Thymus (tissue), 11 donors: ENCODE measurements around the gene SERPINH1. TPM values are rescaled to one million over a fixed set of nuclear protein-coding genes. Genes with fewer than 3 reads are reported as not detected.

Experiments used
- DNase-seq, 9 donors: peaks; one replicate each; pipeline ENCODE4 v3.0.0-alpha.2; 2013; ENCODE audit warnings: low spot score in 9 of 9, low read depth in 6 of 9, missing footprints in 1 of 9
- H3K27ac ChIP-seq, 2 donors: one replicate each; pipeline ENCODE4 v1.5.1; 2013; ENCODE audit warnings: control low read depth in 1 of 2, low read depth in 1 of 2, low read length in 1 of 2, mild to moderate bottlenecking in 1 of 2, moderate library complexity in 1 of 2
- H3K27me3 ChIP-seq, 2 donors: one replicate each; pipeline ENCODE4 v1.5.1; 2013; ENCODE audit warnings: low read length in 1 of 2; ENCODE audit not compliant: control insufficient read depth in 2 of 2, insufficient read depth in 1 of 2
- H3K36me3 ChIP-seq, 2 donors: one replicate each; pipeline ENCODE4 v1.5.1; 2013; ENCODE audit warnings: low read length in 1 of 2, mild to moderate bottlenecking in 1 of 2, moderate library complexity in 1 of 2; ENCODE audit not compliant: control insufficient read depth in 2 of 2, insufficient read depth in 2 of 2
- H3K4me1 ChIP-seq, 2 donors: one replicate each; pipeline ENCODE4 v1.5.1; 2013; ENCODE audit warnings: low read length in 2 of 2; ENCODE audit not compliant: control insufficient read depth in 2 of 2, insufficient read depth in 2 of 2
- H3K4me3 ChIP-seq, 2 donors: one replicate each; pipeline ENCODE4 v1.5.1; 2013; ENCODE audit warnings: low read length in 2 of 2, control low read depth in 1 of 2, mild to moderate bottlenecking in 1 of 2
- H3K9me3 ChIP-seq, 2 donors: one replicate each; pipeline ENCODE4 v1.5.1; 2013; ENCODE audit warnings: low read length in 1 of 2, mild to moderate bottlenecking in 1 of 2; ENCODE audit not compliant: control insufficient read depth in 2 of 2, insufficient read depth in 1 of 2
- WGBS: extraction: QIAGEN DNeasy Blood & Tissue Kit; methylation state at CpG from one replicate; pipeline ENCODE4 v1.1.7; 2013; 5-methylcytosine and 5-hydroxymethylcytosine counted together
- polyA plus RNA-seq: library from polyadenylated mRNA; stranded (reverse); fragments of 200-250 nt; gene quantifications from one replicate; pipeline ENCODE4 v1.2.3, GENCODE V29; 2013
- total RNA-seq: library from RNA; stranded (reverse); fragments of 120-200 nt; gene quantifications from one replicate; pipeline ENCODE4 v1.2.4, GENCODE V29; 2013
- donor health status: healthy.

The SERPINH1 gene
- total and polyA plus RNA-seq, 2 donors = 41.0 to 44.4 TPM

DNA sequence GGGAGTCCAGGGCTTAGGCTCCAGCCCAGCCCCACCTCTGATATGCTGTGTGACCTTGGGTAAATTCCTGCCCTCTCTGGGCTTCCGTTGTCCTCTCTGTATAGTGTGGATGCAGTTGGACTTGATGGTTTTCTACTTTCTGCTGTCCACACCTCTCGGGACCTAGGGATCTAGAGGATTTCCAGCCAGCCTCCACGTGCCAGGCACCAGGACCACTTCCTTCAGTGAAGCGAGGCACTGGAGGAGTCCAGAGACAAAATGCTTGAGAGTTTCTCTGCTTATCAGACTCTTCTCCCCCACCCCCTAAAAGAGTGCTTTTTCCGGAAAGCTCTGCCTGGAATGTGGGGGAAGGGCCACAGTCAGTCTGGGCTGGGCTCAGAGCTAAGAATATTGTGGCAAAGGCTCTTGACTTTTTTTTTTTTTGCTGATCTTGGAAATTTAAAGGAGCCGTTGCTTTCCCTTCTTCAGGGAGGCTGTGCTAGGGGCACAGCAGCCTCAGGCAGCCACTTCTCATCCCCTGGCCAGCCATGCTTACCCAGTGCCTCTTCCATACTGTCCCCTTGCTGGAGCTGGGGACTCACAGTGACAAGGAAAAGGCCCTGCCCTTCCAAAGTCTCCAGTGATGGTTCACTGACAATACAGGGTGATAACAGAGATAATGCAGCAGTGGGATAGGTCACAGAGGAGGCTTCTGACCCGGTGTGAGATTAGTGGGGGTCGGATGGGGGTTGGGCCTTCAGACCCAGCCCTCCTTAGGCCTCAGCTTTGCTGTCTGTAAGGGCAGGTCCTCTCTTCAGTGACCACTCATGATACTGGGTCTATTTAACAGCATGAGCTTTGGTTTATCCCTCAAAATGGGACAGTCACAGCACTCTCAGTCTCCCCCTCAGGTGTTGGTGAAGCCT, 2.9 kb upstream of the SERPINH1 start:
- peaks cover 0 to 4% of the 10 kb centered on the region in 2 donors for H3K9me3 ChIP-seq
- peaks cover 5 to 57% of the 10 kb centered on the region in 2 donors for H3K4me1 ChIP-seq
- no peaks in the 10 kb centered on the region for H3K36me3 ChIP-seq
- no peak for DNase-seq
- no peak overlapping the region for H3K4me3 ChIP-seq
- peaks cover 0 to 4% of the 10 kb centered on the region in 2 donors for H3K27me3 ChIP-seq
- H3K27ac ChIP-seq = peak overlapping the region; percentile 58 to 73
- 86% methylated on average over 8 of the region's 8 CpGs for WGBS

DNA sequence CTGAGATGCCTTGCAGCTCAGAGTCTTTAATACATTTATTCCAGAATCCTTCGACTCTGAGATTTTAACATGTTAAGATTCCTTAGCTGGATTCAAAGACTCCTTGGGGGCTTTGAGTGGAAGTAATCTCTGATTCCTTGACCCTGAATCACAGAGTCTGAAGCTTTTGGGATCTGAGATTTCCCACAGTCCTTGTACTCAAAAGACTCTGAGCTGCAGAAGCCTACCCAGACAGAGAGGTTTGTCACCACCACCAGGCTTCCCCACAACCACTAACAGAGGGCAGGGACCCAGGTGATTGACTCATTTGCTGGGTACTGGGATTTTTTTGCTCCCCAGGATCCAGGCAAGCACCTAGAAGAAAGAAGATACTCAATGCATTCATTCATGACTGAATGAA, 1.4 kb upstream of the SERPINH1 start:
- Histone ChIP-seq H3K9me3 (no peaks in the 10 kb centered on the region), H3K27me3 (peaks cover 0 to 4% of the 10 kb centered on the region in 2 donors), H3K36me3 (no peaks in the 10 kb centered on the region), H3K4me3 (no peak overlapping the region), H3K4me1 (peaks cover 5 to 59% of the 10 kb centered on the region in 2 donors), H3K27ac (no peak overlapping the region)
- WGBS = 91% methylated on average over 1 of the region's 1 CpG
- DNase-seq = no peak

DNA sequence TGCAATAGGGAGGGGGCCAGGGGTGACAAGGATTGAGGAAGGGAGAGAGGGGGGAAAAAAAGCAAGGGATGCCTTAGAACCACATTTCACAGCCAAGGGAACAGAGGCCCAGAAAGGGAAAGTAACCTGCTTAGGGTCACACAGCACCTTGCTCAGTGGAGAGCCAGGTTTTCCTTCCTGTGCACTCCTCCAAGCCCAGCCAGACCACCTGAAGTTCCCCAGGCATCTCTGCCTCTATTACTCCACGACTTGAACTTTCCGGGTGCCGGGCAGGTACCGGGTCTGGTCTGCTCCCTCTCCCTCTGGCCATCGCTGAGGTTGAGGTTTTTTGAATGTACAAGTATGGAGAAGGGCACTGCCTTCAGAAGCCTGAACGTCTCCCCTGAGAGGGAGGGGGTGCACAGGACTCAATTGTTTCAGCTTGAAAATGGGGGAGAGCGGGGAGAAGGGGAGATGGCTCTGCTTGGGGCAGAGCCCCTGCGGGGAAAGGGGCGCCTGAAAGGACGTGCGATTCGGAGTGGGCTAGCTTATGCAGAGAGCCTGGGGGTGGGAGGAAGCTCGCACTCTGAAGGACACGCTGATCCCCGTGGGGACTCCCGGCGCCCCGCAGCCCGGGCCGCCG, 516 bp upstream of the SERPINH1 start:
- 17% methylated on average over 21 of the region's 21 CpGs for WGBS
- no peaks in the 10 kb centered on the region for H3K9me3 ChIP-seq
- DNase-seq = no peak
- H3K27ac ChIP-seq = peak overlapping the region in 1 of 2 donors; percentile 23
- H3K4me1 ChIP-seq = peaks cover 5 to 67% of the 10 kb centered on the region in 2 donors
- peaks cover 0 to under 1% of the 10 kb centered on the region in 2 donors for H3K36me3 ChIP-seq
- peak overlapping the region; percentile 85 to 93 for H3K4me3 ChIP-seq
- H3K27me3 ChIP-seq = peaks cover 0 to 4% of the 10 kb centered on the region in 2 donors

DNA sequence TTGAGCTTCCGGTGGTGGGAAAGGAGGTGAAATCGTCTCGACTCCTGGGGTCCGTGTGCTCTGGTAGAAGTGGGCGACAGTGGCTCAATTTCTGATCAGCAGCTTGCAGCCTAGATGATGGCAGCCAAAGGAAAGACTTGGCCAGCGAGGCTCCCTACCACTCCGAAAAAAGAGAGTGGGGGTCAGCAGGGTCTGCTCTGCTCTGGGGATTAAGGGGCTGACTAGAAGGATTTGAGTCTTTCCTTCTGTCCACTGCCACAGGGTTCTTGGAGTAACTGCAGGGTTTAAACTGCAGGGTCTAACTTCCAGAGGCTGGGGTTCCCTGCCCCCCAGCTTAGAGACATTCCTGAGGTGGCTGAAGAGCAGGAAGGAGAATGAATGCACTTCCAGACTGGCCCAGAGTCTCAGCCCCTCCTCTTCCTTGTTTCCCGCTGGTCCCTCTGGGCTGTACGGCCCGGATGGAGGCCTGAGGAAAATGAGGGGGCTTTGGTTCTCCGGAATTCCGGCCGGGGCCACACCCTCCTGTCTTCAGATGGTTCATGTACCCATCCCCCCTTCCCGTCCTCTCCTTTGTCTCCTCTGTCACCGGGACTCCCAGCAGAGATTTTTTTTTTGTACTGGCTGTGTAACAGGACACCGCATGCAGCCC, 907 bp downstream of the SERPINH1 start:
- peaks cover 5 to 56% of the 10 kb centered on the region in 2 donors for H3K4me1 ChIP-seq
- H3K4me3 ChIP-seq = peak overlapping the region; percentile 85 to 93
- DNase-seq = peak in 1 of 9 donors; percentile 15
- peaks cover 0 to 4% of the 10 kb centered on the region in 2 donors for H3K27me3 ChIP-seq
- peak overlapping the region; percentile 57 to 90 for H3K27ac ChIP-seq
- H3K9me3 ChIP-seq = no peaks in the 10 kb centered on the region
- peaks cover 0 to 11% of the 10 kb centered on the region in 2 donors for H3K36me3 ChIP-seq
- WGBS = 30% methylated on average over 16 of the region's 16 CpGs

DNA sequence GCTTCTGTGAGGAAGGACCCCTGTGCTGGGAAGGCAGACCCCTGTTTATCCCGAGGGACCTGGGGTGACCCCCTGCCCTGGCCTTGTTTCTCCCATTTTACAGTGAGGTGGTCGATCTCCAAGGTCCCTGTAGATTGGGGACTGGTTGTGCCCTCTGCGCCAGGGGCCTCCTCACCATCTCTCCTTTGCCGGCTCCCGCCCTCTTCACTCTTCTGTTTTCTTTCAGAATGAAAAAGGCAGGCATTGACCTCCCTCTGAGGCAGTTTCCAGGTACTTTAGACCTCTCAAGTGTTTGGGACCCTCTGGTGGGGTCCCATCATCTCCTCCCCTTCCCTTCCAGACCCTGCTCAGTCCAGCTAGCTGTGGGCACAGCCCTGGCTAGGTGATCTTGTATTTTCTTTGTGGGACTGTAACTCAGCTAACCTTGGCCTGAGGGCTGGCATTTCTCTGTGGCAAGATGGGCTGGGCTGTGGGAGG, 1.5 kb downstream of the SERPINH1 start:
- 75% methylated on average over 5 of the region's 5 CpGs for WGBS
- H3K36me3 ChIP-seq = peaks cover 0 to 16% of the 10 kb centered on the region in 2 donors
- DNase-seq = no peak
- H3K27ac ChIP-seq = peak overlapping the region; percentile 50 to 90
- peaks cover 5 to 55% of the 10 kb centered on the region in 2 donors for H3K4me1 ChIP-seq
- H3K4me3 ChIP-seq = peak overlapping the region in 1 of 2 donors; percentile 93
- peaks cover 0 to 4% of the 10 kb centered on the region in 2 donors for H3K27me3 ChIP-seq
- no peaks in the 10 kb centered on the region for H3K9me3 ChIP-seq

DNA sequence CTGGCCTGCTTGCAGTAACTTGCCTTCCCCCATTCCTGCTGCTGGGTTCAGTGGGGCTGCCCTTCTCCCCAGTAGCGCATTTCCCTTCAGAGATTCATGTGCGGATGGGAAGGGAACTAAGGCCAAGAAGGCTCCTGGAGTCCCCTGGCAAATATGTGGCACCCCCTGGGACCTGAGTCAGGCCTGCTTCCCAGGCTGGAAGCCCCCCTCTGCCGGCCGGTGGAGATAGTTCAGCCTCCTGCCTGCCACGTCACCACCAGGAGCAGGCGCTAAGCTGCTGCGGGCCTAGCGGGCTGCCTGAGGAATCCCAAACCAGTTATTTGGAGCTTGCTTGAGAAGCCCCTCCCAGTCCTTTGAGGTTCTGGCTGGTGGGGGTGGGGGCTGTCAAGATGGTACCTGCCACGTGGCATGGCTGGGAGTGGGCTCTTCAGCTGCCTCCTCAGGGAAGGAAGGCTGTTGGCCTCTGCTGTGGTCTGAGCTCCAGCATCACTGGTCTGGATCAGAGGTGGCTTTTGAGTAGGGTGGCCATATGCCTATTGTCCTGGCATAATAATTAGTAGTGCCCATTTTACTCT, 2.0 kb downstream of the SERPINH1 start:
- H3K36me3 ChIP-seq = peaks cover 4 to 20% of the 10 kb centered on the region in 2 donors
- no peaks in the 10 kb centered on the region for H3K9me3 ChIP-seq
- peak overlapping the region in 1 of 2 donors; percentile 93 for H3K4me3 ChIP-seq
- H3K27me3 ChIP-seq = peaks cover 0 to 4% of the 10 kb centered on the region in 2 donors
- peaks cover 5 to 50% of the 10 kb centered on the region in 2 donors for H3K4me1 ChIP-seq
- peak overlapping the region; percentile 50 to 90 for H3K27ac ChIP-seq
- WGBS = 87% methylated on average over 9 of the region's 9 CpGs
- DNase-seq = no peak

DNA sequence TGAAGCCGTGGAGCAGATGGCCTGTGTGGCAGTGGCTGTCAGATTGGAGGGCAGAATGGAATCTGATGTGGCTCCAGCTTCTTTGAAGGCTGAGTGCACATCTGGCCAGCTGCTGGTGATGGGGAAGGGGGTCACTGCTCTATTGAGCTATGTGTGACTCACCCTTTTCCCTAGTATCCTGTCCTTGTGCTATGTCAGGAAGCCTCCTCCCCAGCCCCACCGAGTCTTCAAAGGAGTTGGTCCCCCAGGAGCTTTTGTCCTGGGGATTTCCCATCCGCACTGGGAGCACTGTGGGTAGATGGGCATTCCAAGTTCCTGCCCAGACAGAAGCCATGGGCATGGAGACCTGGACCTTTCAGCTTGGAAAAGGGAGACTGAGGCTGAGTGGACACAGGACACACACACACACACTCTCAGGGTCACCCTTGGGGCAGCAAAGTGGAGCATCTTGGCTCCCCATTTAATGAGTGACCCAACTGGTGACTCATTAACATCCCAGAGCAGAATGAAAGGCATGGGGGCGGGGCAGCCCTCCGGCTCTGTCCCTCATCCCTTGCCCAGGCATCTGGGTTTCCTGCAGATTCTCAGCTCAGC, 3.3 kb downstream of the SERPINH1 start:
- no peak overlapping the region for H3K4me3 ChIP-seq
- peaks cover 5 to 41% of the 10 kb centered on the region in 2 donors for H3K4me1 ChIP-seq
- WGBS = 97% methylated on average over 5 of the region's 5 CpGs
- H3K9me3 ChIP-seq = no peaks in the 10 kb centered on the region
- H3K36me3 ChIP-seq = peaks cover 11 to 28% of the 10 kb centered on the region in 2 donors
- no peak for DNase-seq
- H3K27ac ChIP-seq = peak overlapping the region in 1 of 2 donors; percentile 26
- peaks cover 0 to 4% of the 10 kb centered on the region in 2 donors for H3K27me3 ChIP-seq
